K562 (cell line): ENCODE measurements around the gene CST6.

ENCODE experiments used
- CBX3 ChIP-seq, 2 experiments: IDR thresholded peaks; 1 replicate in 1 of 2; 2 replicates in 1 of 2; pipeline ENCODE4 v1.6.1; 2012; ENCODE audit warnings: inconsistent platforms in 2 of 2, low read length in 2 of 2, borderline replicate concordance in 1 of 2, control low read depth in 1 of 2
- MYC ChIP-seq, 2 experiments: fragments of 250-450 bp in 1 of 2; sonication (Bioruptor Pico) in 1 of 2; IDR thresholded peaks; 2 replicates each; pipeline versions ENCODE4 v1.5.1 to v1.6.1; 2012 to 2021; ENCODE audit warnings: low read depth in 2 of 2, borderline replicate concordance in 1 of 2, improper control_type of control experiment in 1 of 2, low read length in 1 of 2, mild to moderate bottlenecking in 1 of 2, moderate library complexity in 1 of 2
- NFATC3 ChIP-seq: fragments of 450-650 bp; IDR thresholded peaks from 2 replicates; pipeline ENCODE4 v1.6.1; 2017; ENCODE audit warnings: mild to moderate bottlenecking
- NR2F6 ChIP-seq: fragments of 450-650 bp; formaldehyde crosslinking; IDR thresholded peaks from 2 replicates; pipeline ENCODE4 v1.4.0; 2020; ENCODE audit warnings: mild to moderate bottlenecking
- POLR2G ChIP-seq: fragments of 200-400 bp; formaldehyde crosslinking; IDR thresholded peaks from 2 replicates; pipeline ENCODE4 v1.6.1; 2017; ENCODE audit warnings: low read depth, mild to moderate bottlenecking, antibody characterized with exemption, low read length, moderate library complexity
- TF ChIP-seq, protein P1 (sequence below): conservative IDR thresholded peaks from 2 replicates; pipeline ENCODE4 v1.6.1; 2011; ENCODE audit warnings: low read depth, mild to moderate bottlenecking, low read length; ENCODE audit not compliant: control insufficient read depth

DNA sequence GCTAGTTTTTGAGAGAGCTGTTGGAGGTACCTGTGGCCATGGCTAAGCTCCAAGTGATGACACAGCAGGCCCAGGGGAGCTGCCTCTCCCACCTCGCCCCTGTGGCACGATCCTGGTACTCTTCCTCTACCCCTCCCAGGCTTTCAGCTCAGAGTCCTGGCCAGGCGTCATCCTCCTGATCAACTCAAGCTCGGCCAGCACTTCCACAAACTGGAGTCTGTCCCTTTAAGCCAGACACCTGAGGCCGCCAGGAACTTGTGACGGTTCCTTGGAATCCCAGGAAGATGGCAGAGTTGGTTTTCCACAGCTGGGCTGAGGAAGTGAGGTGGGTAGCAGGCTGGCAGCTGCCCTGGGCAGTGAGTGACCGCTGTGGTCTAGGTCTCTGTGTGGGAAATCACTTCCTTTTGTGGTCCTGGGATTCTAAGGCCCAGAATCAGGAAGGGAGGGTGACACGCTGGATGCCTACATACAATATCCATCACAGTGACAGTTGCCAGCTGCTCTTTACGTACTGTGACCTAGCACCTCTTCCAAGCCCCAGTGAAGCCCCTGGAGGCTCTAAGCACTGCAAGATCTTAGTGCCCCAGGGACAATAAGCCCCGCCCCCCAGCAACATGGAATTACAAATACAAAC lies 3.2 kb upstream of the CST6 start:
- TF ChIP-seq CBX3 (IDR thresholded peaks at IDR 0.05; ENCODE audit: borderline replicate concordance in 1 of 2, low read length in 2 of 2) (no peak), MYC (IDR thresholded peaks at IDR 0.05; ENCODE audit: low read depth, low read length) (no peak), MYC (CRISPR knock-in tag; IDR thresholded peaks at IDR 0.05; ENCODE audit: borderline replicate concordance, low read depth) (no peak), POLR2G (no peak), NR2F6 (CRISPR knock-in tag) (no peak), NFATC3 (no peak)
- TF ChIP-seq, protein P1, sequence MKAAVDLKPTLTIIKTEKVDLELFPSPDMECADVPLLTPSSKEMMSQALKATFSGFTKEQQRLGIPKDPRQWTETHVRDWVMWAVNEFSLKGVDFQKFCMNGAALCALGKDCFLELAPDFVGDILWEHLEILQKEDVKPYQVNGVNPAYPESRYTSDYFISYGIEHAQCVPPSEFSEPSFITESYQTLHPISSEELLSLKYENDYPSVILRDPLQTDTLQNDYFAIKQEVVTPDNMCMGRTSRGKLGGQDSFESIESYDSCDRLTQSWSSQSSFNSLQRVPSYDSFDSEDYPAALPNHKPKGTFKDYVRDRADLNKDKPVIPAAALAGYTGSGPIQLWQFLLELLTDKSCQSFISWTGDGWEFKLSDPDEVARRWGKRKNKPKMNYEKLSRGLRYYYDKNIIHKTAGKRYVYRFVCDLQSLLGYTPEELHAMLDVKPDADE = no peak
